HCT116 (cell line): ENCODE results near the gene PEMT. TPM values are rescaled to one million over a fixed set of nuclear protein-coding genes. Genes with fewer than 3 reads are reported as not detected.

ENCODE experiments used
- ATAC-seq: fragments of 200-7000 bp; cut with Tn5 transposase; 2 replicates; pipeline ENCODE4 v1.9.1; 2020; ENCODE audit warnings: mild to moderate bottlenecking, moderate library complexity
- BruUV-seq: library from RNA; stranded (reverse); fragments of 400-500 nt; replicated peaks from 2 replicates; lab custom pipeline; 2021; lab: Mats Ljungman, UMichigan
- CTCF ChIA-PET: fragments of 300-600 bp; sonication (Branson Sonifier 250); formaldehyde crosslinking; loops from one replicate; lab custom pipeline; 2021; ENCODE audit warnings: antibody characterized with exemption; lab: Charles Lee
- POLR2A ChIA-PET: fragments of 300-600, 350-600 bp; sonication (Branson Sonifier 250); formaldehyde crosslinking; loops from one replicate; lab custom pipeline; 2021; ENCODE audit warnings: antibody characterized with exemption; lab: Charles Lee
- RAD21 ChIA-PET, 2 experiments: fragments of 300-600 bp; sonication (Branson Sonifier 250); formaldehyde crosslinking; loops; one replicate each; lab custom pipeline; 2023; ENCODE audit warnings: low total read pairs in 2 of 2; ENCODE audit not compliant: uncharacterized antibody in 2 of 2, unreplicated experiment in 2 of 2, low non-redundant PET in 1 of 2; lab: Charles Lee
- DNase-seq: peaks from one replicate; pipeline ENCODE4 v3.0.0-alpha.2; 2010; ENCODE audit warnings: low read depth, low spot score
- H2AFZ ChIP-seq: fragments of 200-600 bp; shearing (Covaris generic), sonication (generic); 2 replicates; pipeline ENCODE4 v1.6.1; 2017; ENCODE audit warnings: low read depth, mixed run types, mixed read lengths, antibody characterized with exemption, low read length; ENCODE audit not compliant: poor library complexity, severe bottlenecking
- H3K27ac ChIP-seq: 2 replicates; pipeline ENCODE4 v1.5.1; 2012; ENCODE audit warnings: low read depth, low read length
- H3K27me3 ChIP-seq: fragments of 200-600 bp; sonication (generic); 2 replicates; pipeline ENCODE4 v1.6.1; 2016; ENCODE audit warnings: mixed run types, low read length, mixed read lengths; ENCODE audit not compliant: insufficient read depth
- H3K36me3 ChIP-seq, 2 experiments: fragments of 200-500 bp in 1 of 2; fragments of 200-600 bp in 1 of 2; sonication (Bioruptor generic) in 1 of 2; sonication (generic) in 1 of 2; 2 replicates each; pipeline versions ENCODE4 v1.5.1 to v1.6.1; 2014 to 2016; ENCODE audit warnings: low read length in 2 of 2, inconsistent platforms in 1 of 2, mixed read lengths in 1 of 2, mixed run types in 1 of 2; ENCODE audit not compliant: insufficient read depth in 2 of 2, control insufficient read depth in 1 of 2
- H3K4me1 ChIP-seq, 2 experiments: fragments of 200-600 bp in 1 of 2; sonication (generic) in 1 of 2; 2 replicates each; pipeline versions ENCODE4 v1.5.1 to v1.6.1; 2012 to 2017; ENCODE audit warnings: low read length in 2 of 2, inconsistent platforms in 1 of 2, mild to moderate bottlenecking in 1 of 2, mixed read lengths in 1 of 2, mixed run types in 1 of 2, moderate library complexity in 1 of 2; ENCODE audit not compliant: insufficient read depth in 2 of 2, control insufficient read depth in 1 of 2
- H3K4me2 ChIP-seq: fragments of 200-600 bp; sonication (generic); 2 replicates; pipeline ENCODE4 v1.6.1; 2017; ENCODE audit warnings: mixed run types, low read length, mixed read lengths
- H3K4me3 ChIP-seq, 2 experiments: fragments of 200-600 bp in 1 of 2; sonication (generic) in 1 of 2; replicated peaks in 1 of 2; 2 replicates each; pipeline ENCODE4 v1.5.1; 2011 to 2016; ENCODE audit warnings: low read length in 2 of 2, control low read depth in 1 of 2, low read depth in 1 of 2, mild to moderate bottlenecking in 1 of 2, mixed read lengths in 1 of 2, mixed run types in 1 of 2
- H3K79me2 ChIP-seq: fragments of 200-600 bp; sonication (generic); 2 replicates; pipeline ENCODE4 v1.6.1; 2017; ENCODE audit warnings: mild to moderate bottlenecking, mixed run types, low read length, moderate library complexity, mixed read lengths; ENCODE audit not compliant: insufficient read depth
- H3K9ac ChIP-seq: fragments of 200-600 bp; sonication (generic); 2 replicates; pipeline ENCODE4 v1.6.1; 2016; ENCODE audit warnings: low read length, mixed read lengths
- H3K9me2 ChIP-seq: fragments of 200-600 bp; sonication (generic), shearing (Covaris generic); 2 replicates; pipeline ENCODE4 v1.6.1; 2017; ENCODE audit warnings: mixed run types, mild to moderate bottlenecking, moderate library complexity; ENCODE audit not compliant: insufficient read depth
- H3K9me3 ChIP-seq, 2 experiments: fragments of 200-500 bp in 1 of 2; fragments of 200-600 bp in 1 of 2; sonication (Bioruptor generic) in 1 of 2; sonication (generic) in 1 of 2; 2 replicates each; pipeline ENCODE4 v1.6.1; 2014 to 2017; ENCODE audit warnings: low read length in 2 of 2, mixed read lengths in 2 of 2, inconsistent platforms in 1 of 2, low read depth in 1 of 2, mild to moderate bottlenecking in 1 of 2, mixed run types in 1 of 2, moderate library complexity in 1 of 2; ENCODE audit not compliant: control insufficient read depth in 1 of 2, insufficient read depth in 1 of 2
- H4K20me1 ChIP-seq: fragments of 200-600 bp; sonication (generic), shearing (Covaris generic); 2 replicates; pipeline ENCODE4 v1.6.1; 2017; ENCODE audit warnings: mixed run types, mild to moderate bottlenecking, moderate library complexity; ENCODE audit not compliant: insufficient read depth
- EZH2phosphoT487 ChIP-seq: fragments of 200-600 bp; IDR thresholded peaks from 2 replicates; pipeline ENCODE4 v1.6.1; 2018; ENCODE audit warnings: antibody characterized with exemption, borderline replicate concordance
- MAX ChIP-seq: IDR thresholded peaks from 2 replicates; pipeline ENCODE4 v1.6.1; 2012
- REST ChIP-seq: IDR thresholded peaks from 2 replicates; pipeline ENCODE4 v1.6.1; 2012; ENCODE audit warnings: low read depth
- TCF7L2 ChIP-seq: IDR thresholded peaks from 2 replicates; pipeline ENCODE4 v1.7.0; 2011; ENCODE audit warnings: borderline replicate concordance, inconsistent platforms; ENCODE audit not compliant: insufficient read depth, insufficient read length; ENCODE audit errors: extremely low read depth
- YY1 ChIP-seq: IDR thresholded peaks from 2 replicates; pipeline ENCODE4 v1.6.1; 2011; ENCODE audit warnings: low read length, low read depth, moderate library complexity, mild to moderate bottlenecking; ENCODE audit not compliant: insufficient replicate concordance; ENCODE audit errors: extremely low read depth
- ZNF274 ChIP-seq: fragments of 200-500 bp; sonication (Bioruptor generic); IDR thresholded peaks from 2 replicates; pipeline ENCODE4 v1.6.1; 2014; ENCODE audit warnings: mild to moderate bottlenecking, low read depth, low read length, inconsistent platforms
- intact Hi-C: fragments of 100-400 bp; cut with micrococcal nuclease; formaldehyde crosslinking; loops from 2 replicates; pipeline ENCODE4 v1.10.0; 2022
- total RNA-seq: library from RNA; stranded (reverse); gene quantifications from one replicate; pipeline ENCODE4 v1.2.1, GENCODE V29; 2021; ENCODE audit not compliant: unreplicated experiment

The PEMT gene
- total RNA-seq, 1 experiment from 2014 or later, result 52.1 TPM

- TF ChIP-seq REST (no peak), ZNF274 (no peak), TCF7L2 (no peak), EZH2phosphoT487 (no peak)
- TF ChIP-seq, all 23 proteins: peak for 0
Measured at GRCh38 chr17:17493986-17494466, 97.5 kb downstream of the PEMT start (continued).

- Histone ChIP-seq H3K27me3 (no peaks in the 10 kb centered on the region), H3K4me3 (no peak overlapping the region), H3K36me3 (peaks cover 0 to 14% of the 10 kb centered on the region in 2 experiments; a peak in 2 of 4 replicates), H3K27ac (no peak overlapping the region), H2AFZ (no peak overlapping the region), H3K9me3 (no peaks in the 10 kb centered on the region), H3K4me2 (no peak overlapping the region), H3K9ac (no peak overlapping the region), H3K79me2 (peaks cover 12% of the 10 kb centered on the region), H4K20me1 (no peaks in the 10 kb centered on the region)
- ChIA-PET POLR2A (no interaction called here), RAD21 (no interaction called here), CTCF (no interaction called here)
- no TSS peak for BruUV-seq
- intact Hi-C loops, result no loop called here
- ATAC-seq, result no peak
- TF ChIP-seq MAX (no peak), YY1 (no peak)
- TF ChIP-seq, all 23 proteins: peak for 0
- H3K9me2 ChIP-seq, result no peaks in the 10 kb centered on the region
- H3K4me1 ChIP-seq, result peaks cover 0 to 15% of the 10 kb centered on the region in 2 experiments; a peak in 2 of 4 replicates
- DNase-seq, result no peak
Measured at GRCh38 chr17:17493249-17493985, 98.1 kb downstream of the PEMT start.
